ENCODE data around the gene HTR1B.
A peak's percentile ranks its signal among the peaks of the same experiment; 100 is the strongest.

The HTR1B gene, protein sequence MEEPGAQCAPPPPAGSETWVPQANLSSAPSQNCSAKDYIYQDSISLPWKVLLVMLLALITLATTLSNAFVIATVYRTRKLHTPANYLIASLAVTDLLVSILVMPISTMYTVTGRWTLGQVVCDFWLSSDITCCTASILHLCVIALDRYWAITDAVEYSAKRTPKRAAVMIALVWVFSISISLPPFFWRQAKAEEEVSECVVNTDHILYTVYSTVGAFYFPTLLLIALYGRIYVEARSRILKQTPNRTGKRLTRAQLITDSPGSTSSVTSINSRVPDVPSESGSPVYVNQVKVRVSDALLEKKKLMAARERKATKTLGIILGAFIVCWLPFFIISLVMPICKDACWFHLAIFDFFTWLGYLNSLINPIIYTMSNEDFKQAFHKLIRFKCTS

DNA sequence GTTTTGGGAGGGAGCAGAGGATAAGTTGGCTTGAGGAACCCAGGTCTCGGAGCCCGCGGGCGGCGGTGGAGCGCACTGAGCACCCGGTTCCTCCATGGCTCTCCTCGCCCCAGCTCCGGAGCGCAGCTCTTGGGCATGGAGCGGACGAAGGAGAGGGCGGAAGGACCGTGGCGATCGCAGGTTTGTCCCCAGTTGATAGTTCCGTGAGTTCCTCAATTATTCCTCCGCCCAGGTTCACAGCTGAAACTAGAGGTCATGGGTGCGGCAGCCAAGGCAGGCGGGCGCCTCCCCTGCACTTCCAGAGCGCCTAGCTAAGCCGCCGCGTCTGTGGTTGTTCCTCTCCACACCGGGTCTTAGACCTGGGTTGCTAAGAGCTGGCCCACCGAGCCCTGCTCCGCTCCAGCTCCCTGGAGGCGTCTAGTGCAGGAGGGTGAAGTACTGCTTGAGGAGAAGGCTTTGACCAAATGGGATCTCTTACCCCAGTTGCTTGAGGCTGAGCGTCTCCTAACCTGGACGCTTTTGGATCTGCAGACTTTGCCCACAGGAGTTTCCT is at the start of gene HTR1B:
HTR1B (minus strand) TSS at position 184 of the 553 bp plus-strand sequence; CDS start at position 96, 88 bp downstream.
- Histone ChIP-seq H3K9ac (no peak within 1 kb of the TSS), H3K27me3 (ENCODE audit: control insufficient read depth, insufficient read depth, low read length) (peaks cover 2% of the 10 kb centered on the region), H3K36me3 (ENCODE audit: control insufficient read depth, insufficient read depth, low read length) (no peaks in the 10 kb centered on the region), H3K27ac (no peak within 1 kb of the TSS), H2AFZ (peak within 1 kb of the TSS; percentile 60), H3K4me1 (peaks cover 3% of the 10 kb centered on the region), H3K9me3 (ENCODE audit: control insufficient read depth, low read length) (no peaks in the 10 kb centered on the region), H3K4me3 (ENCODE audit: low read depth, low read length) (peak within 1 kb of the TSS; percentile 34), H3K79me2 (no peaks in the 10 kb centered on the region), H3K4me2 (ENCODE audit: low read length) (peak within 1 kb of the TSS; percentile 47)
- TF ChIP-seq, protein P1, sequence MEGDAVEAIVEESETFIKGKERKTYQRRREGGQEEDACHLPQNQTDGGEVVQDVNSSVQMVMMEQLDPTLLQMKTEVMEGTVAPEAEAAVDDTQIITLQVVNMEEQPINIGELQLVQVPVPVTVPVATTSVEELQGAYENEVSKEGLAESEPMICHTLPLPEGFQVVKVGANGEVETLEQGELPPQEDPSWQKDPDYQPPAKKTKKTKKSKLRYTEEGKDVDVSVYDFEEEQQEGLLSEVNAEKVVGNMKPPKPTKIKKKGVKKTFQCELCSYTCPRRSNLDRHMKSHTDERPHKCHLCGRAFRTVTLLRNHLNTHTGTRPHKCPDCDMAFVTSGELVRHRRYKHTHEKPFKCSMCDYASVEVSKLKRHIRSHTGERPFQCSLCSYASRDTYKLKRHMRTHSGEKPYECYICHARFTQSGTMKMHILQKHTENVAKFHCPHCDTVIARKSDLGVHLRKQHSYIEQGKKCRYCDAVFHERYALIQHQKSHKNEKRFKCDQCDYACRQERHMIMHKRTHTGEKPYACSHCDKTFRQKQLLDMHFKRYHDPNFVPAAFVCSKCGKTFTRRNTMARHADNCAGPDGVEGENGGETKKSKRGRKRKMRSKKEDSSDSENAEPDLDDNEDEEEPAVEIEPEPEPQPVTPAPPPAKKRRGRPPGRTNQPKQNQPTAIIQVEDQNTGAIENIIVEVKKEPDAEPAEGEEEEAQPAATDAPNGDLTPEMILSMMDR (IDR thresholded peaks at IDR 0.05): no peak

DNA sequence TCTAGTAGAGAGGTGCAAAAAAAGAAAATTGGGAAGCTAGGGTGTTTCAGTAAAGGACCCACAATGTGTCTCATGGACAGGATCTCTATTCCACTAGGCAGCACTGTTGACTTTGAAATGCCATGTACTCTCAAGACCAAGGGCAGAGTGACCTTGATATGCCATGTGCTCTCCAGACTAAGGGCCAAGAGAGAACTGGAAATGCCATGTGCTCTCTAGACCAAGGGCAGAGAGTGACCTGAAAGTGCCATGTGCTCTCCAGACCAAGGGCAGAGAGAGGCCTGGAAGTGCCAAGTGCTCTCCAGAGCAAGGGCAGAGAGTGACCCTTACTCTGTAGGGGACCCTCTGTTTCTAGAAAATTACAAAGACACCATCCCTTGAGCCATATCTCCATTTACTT is 49.3 kb upstream of the HTR1B start:
- Histone ChIP-seq H3K36me3 (ENCODE audit: control insufficient read depth, insufficient read depth, low read length) (no peaks in the 10 kb centered on the region), H3K27me3 (ENCODE audit: control insufficient read depth, insufficient read depth, low read length) (no peaks in the 10 kb centered on the region), H3K9me3 (ENCODE audit: control insufficient read depth, low read length) (peaks cover 5% of the 10 kb centered on the region), H3K4me2 (ENCODE audit: low read length) (no peak overlapping the region), H3K9ac (no peak overlapping the region), H3K27ac (no peak overlapping the region), H3K4me1 (no peaks in the 10 kb centered on the region), H3K79me2 (no peaks in the 10 kb centered on the region), H2AFZ (no peak overlapping the region), H3K4me3 (ENCODE audit: low read depth, low read length) (no peak overlapping the region)
- TF ChIP-seq, protein P1 (IDR thresholded peaks at IDR 0.05): no peak

DNA sequence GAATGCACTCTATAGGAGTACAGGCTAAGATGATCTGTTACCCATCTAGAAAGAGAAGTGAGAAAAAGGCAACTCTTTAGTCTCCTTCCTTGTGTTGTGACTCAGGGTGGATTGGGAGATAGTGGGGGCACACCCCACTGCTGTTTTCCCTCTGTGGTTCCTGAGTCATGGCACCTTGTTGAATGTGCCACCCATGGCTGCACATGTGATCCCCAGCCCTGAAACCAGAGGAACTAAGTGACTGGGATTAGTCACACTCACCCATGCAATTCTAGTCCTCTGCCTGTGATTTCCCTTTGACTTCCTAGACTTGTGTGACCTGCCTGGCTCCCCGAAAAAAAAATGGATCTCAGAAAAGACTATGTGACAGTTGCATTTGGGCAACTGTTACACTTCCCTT is 48.6 kb upstream of the HTR1B start:
- Histone ChIP-seq H2AFZ (no peak overlapping the region), H3K36me3 (ENCODE audit: control insufficient read depth, insufficient read depth, low read length) (no peaks in the 10 kb centered on the region), H3K4me2 (ENCODE audit: low read length) (no peak overlapping the region), H3K4me1 (no peaks in the 10 kb centered on the region), H3K27me3 (ENCODE audit: control insufficient read depth, insufficient read depth, low read length) (no peaks in the 10 kb centered on the region), H3K9me3 (ENCODE audit: control insufficient read depth, low read length) (peaks cover 5% of the 10 kb centered on the region), H3K79me2 (no peaks in the 10 kb centered on the region), H3K4me3 (ENCODE audit: low read depth, low read length) (no peak overlapping the region), H3K9ac (no peak overlapping the region), H3K27ac (no peak overlapping the region)
- TF ChIP-seq, protein P1 (IDR thresholded peaks at IDR 0.05): no peak

DNA sequence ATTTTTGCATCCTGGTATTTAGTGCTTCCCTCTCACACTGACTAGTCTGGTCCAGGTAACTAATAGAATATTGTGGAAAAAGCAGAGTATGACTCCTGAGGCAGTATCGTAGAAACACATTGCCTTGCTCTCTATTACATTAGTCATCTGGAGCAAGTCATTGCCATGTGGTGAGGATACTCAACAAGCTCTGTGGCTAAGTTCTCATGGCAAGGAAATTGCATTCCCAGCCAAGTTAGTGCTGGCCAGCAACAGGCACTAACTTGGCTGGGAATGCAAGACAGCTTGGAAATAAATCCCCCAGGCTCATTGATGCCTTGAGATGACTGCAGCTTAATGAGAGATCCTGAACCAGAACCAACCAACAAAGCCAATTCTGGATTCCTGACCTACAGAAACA is 39.7 kb upstream of the HTR1B start:
- no peaks in the 10 kb centered on the region for H3K9me3 ChIP-seq (ENCODE audit: control insufficient read depth, low read length)
- no peaks in the 10 kb centered on the region for H3K79me2 ChIP-seq
- no peak overlapping the region for H3K9ac ChIP-seq
- H3K4me3 ChIP-seq (ENCODE audit: low read depth, low read length): no peak overlapping the region
- H3K36me3 ChIP-seq (ENCODE audit: control insufficient read depth, insufficient read depth, low read length): no peaks in the 10 kb centered on the region
- H3K27ac ChIP-seq: no peak overlapping the region
- no peaks in the 10 kb centered on the region for H3K4me1 ChIP-seq
- no peak overlapping the region for H3K4me2 ChIP-seq (ENCODE audit: low read length)
- H3K27me3 ChIP-seq (ENCODE audit: control insufficient read depth, insufficient read depth, low read length): no peaks in the 10 kb centered on the region
- TF ChIP-seq, protein P1 (IDR thresholded peaks at IDR 0.05): no peak
- H2AFZ ChIP-seq: no peak overlapping the region
